HG03060 (cell line): Measurements from ENCODE around the gene ARSG.
"Not testable (repeated sequence)": the region's sequence is repeated elsewhere in the genome, so short reads cannot be mapped to it uniquely, and the experiment has no call there.

Experiments
- ATAC-seq: cut with Tn5 transposase; IDR thresholded peaks from one replicate; pipeline ENCODE4 v1.9.1; 2021; ENCODE audit warnings: low read depth, moderate number of reproducible peaks; ENCODE audit not compliant: unreplicated experiment

ARSG gene

DNA sequence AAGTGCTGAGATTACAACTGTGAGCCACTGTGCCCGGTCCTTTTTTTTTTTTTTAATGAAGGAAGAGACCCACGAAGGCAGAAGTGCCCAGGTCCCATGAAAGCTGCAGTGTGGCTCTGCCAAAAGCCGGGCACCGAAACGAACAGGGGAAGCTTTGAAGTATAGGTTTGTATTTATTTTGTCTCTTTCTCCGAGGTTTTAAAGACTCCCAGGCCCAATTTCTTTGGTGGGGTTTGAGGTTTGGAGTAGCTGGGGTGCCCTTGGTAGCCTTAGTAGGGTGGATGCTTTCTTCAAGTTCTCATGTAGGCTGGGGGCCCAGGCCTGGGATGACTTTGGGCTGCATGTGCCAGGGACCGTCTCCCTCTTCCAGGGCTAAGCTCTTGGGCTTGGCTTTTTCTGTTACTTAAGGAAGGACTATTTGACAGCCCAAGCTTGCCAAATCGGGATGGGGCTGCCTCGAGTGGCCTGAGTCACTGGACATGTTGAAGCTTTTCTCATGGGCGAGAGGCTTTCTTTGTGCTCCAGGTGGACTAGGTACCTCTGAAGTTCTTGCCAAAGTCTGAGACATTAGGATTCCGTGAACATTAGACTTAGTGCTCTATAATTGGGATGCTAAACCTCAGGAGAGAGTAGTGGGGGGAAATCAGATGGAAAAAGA lies 99.7 kb downstream of the ARSG start:
- no peak for ATAC-seq

DNA sequence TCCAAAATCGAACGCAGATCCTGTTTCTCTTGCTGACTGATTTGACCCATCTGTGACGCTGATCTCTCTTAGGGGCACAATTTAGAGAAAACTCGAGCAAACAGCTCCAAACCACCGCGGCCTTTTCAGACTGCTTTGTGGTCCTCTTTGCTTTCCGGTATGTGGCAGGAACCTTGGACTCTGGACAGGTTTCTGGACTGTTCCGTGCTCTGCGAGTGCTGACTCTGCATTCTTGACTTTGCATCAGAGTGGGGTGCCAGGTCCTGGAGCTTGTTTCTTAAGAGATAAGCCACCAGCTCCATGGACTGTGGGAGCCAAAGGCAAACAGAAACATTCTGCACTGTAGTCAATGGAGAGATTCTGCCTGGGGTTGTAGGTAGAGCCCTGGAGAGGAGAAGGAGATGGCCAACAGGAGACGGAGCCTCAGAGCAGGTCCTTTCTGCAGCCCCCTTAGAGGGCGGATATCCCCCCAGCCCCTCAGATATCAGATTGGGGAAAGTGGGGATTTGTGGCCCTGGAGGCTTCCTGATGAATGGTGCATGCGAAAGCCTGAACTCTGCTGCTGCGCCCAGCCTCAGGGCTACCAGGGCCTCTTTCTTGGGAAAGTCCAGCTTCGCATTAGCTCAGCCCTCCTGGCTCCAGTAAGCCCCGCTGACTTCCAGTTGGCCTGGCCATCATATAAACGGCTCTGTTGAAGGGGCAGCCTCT lies 100.4 kb downstream of the ARSG start:
- no peak for ATAC-seq

DNA sequence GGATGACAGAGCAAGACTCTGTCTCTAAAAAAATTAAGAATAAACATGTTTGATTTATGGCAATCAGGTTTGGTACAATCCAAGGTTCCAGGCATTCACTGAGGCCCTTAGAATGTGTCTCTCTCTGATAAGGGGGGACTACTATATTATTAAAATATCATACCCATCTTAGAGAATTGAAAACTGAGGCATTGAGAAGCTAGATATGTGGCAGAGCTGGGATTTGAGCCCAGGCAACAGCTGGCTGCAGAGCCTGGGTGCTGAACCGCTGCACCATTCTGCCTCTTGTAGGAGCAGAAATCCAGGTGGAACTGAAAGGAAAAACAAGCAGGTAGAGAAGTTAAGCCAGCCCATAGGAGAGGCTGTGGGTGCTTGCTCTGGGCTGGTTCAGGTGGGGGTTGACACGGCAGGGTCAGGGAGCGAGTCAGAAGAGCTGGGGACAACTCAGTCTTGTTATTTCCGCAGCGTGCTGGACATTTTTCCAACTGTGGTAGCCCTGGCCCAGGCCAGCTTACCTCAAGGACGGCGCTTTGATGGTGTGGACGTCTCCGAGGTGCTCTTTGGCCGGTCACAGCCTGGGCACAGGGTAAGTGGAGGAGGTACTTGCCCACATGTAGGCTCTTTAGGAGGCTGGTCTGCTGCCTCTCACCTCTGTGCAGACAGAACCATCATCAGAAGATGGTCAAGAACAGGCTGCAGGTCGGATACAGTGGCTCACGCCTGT lies 103.5 kb downstream of the ARSG start:
- no peak for ATAC-seq

DNA sequence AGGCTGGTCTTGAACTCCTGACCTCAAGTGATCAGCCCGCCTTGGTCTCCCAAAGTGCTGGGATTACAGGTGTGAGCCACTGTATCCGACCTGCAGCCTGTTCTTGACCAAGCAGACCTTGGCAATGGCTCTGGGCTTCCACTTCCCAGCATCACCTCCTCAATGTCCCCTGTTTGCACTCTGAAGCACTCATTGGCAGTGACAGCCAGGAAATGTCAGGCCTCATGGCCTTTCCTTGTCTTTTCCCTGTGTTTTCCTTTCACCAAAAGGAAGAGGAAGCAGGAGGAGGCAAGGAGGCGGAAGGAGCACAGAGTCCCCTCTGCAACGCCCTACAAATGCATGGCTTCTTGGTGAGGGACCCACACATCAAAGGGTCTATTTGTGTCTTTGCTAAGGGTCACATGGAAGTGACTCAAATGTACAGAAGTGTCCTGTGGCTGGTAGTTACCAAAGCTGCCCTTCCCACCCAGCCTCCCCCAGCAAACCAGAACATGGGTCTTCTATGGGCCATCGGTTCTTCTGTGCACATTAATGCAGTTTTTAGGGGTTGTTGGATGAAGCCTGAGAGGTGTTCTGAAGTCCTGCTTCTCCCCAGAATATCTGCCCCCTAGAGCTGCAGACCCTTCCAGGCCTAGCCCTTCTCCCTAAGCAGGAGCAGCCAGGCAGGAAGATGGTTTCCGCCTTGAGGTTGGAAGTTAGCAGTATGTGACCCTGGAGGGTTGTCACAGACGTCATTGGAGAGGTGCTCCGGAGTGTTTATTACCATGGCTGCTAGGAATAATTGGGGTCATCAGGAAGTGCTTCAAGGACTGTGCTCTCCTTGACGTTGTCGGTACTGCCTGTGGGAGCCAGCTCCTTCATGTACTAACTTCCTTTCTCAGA lies 105.2 kb downstream of the ARSG start:
- ATAC-seq: no peak

DNA sequence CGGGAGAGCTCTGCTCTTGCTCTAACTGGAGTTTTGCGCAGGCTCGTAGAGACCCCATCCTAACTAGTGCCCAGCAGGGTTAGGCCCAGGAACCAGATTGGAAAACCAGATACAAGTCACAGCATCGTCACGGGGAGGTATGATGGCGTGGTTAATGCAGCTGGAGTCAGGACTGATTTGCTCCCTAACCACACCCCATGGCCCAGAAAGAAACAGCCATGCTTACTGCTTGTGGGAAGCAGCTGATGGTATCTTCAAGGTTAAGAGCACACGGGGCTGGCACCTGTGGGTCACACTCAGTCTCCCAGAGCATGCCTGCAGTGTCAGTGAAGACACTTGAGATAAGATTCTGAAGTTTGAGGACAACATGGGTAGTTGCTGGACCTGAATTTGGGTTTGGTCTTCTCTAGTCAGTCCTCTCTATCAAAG lies 105.8 kb downstream of the ARSG start:
- ATAC-seq: no peak

DNA sequence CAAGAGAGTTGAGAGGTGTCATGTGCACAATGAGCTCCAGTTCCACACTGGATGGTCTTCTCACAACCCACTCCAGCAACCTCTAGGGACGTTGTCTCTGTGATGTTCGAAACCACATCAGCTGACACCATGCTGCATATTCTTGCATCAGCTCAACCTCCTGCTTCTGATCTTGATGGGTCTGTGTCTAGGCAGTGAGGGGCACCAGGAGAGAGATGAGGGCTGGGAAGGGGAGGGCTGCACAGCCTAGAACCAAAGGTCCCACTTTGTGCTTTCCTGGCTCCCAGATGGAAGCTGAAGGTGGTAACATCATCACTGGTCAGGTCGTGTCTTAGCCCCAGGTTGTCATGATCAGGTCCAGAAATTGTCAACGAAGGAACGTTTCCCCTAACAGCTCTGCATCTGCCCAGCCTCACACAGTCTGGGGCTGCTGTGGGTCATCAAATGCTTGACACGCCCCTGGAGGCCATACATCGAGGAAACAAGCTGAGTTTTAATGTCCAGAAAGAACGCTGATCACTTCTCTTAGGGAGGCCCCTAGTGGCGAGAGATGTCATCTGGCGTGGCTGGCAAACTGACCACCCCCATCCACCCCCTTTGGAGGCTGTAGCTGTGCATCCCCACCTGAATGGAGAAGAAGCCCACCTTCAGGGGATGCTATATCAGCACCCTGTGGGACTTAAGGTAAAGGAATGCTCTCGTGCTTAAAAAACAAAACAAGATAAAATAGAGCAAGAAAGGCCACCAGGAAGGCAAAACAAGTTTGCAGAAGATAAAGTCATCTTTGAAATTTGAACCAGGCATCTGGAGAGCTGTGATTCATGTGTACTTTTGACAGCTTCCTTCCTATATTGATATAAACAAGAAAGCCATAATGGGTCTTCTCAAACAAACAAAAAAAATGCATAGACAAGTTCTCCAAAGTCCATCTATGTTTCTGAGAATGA lies 107.7 kb downstream of the ARSG start:
- no peak for ATAC-seq

DNA sequence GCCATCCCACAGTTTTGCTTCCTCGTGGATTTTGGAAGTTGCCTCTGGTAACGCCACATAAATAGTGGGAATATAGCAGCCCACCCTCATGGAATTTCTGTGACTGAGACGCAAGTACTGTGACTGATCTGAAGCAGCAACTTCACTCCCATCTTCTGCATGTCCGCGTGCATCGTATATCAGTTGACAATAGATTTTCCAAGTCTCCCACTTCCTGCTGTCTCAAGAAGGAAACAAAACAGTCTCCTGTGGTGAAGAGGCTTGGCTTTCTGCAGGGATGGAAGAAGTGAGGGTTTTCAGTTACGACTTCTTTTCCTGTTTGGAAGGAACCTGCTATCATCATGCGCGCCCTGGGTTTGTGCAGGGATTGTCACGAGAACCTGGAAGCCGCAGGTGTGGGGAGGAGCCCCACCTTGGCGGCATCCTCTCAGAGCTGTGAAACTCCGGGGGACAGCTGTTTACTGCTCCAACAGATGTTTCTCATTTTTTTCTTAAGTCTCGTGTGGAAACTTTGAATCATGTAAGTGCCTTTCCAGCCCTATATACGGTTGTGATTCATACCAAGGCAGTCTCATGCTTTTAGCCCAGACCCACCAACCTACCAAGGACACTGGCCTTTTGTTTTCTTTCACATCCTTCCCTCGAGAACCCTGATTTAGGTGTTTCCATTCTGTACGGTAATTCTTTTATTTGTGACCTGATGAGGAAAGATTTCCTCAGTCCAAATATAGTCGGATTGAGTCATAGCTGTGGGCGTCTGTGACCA lies 108.5 kb downstream of the ARSG start:
- no peak for ATAC-seq

DNA sequence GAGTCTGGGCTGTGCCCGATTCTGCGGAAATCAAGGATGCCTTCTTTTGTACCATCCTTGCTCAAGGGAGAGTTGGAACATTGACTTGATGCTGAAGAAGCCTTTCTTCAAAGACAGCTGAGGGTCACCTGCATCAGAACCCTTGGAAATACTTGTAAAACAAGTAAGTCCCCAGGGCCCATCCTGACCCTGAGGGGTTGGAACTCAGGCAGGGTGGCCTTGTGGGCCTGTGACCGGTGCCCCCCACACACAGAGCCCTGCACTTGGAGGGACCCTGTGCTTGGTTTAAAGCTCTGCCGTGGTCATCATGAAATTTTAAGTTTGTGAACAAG lies 109.1 kb downstream of the ARSG start:
- no peak for ATAC-seq

DNA sequence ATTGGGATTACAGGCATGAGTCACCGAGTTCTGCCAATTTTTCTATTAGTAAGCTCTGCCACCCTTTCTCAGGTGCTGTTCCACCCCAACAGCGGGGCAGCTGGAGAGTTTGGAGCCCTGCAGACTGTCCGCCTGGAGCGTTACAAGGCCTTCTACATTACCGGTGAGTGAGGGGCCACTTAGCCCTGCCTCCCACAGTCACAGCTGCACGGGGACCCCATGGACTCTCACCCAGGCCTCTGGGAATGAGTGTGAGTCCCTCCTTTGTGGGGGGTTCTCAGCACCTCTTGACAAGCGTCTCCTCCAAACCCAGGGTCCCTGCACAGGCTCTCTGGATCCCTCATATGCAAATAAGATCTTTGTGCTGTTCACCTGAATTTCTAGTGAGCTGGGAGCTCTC lies 110.0 kb downstream of the ARSG start:
- ATAC-seq: no peak

DNA sequence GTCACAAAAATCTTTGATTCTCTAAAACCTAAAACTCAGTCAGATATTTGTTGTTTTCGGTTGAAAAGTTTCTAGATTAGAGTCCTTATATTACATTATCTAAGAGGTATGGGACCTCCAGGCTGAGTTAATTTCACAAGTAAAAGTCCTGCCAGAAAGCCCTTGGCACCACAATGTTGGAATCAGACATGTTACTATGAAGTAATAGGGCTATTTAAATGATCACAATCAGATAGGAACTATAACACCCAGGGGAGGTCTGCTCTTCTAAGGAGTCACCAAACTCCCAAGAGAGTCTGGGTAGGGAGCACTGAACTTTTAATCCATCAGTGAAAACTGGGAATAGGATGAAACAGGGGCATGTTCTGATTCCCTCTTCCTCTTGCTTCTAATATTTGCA lies 111.8 kb downstream of the ARSG start:
- no peak for ATAC-seq

DNA sequence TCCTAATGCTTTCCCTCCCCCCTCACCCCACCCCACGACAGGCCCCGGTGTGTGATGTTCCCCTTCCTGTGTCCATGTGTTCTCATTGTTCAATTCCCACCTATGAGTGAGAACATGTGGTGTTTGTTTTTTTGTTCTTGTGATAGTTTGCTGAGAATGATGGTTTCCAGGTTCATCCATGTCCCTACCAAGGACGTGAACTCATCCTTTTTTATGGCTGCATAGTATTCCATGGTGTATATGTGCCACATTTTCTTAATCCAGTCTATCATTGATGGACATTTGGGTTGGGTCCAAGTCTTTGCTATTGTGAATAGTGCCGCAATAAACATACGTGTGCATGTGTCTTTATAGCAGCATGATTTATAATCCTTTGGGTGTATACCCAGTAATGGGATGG lies 112.5 kb downstream of the ARSG start:
- not testable (repeated sequence) for ATAC-seq

DNA sequence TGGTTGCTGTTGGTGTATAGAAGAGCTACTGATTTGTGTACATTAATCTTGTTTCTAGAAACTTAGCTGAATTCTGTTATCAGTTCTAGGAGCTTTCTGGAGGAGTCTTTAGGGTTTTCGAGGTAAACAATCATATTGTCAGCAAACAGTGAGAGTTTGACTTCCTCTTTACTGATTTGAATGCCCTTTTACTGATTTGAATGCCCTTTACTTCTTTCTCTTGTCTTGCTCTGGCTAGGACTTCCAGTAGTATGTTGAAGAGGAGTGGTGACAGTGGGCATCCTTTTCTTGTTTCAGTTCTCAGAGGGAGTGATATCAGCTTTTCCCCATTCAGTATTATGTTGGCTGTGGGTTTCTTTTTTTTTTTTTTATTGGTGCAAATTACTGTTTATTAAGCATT lies 116.4 kb downstream of the ARSG start:
- not testable (repeated sequence) for ATAC-seq

DNA sequence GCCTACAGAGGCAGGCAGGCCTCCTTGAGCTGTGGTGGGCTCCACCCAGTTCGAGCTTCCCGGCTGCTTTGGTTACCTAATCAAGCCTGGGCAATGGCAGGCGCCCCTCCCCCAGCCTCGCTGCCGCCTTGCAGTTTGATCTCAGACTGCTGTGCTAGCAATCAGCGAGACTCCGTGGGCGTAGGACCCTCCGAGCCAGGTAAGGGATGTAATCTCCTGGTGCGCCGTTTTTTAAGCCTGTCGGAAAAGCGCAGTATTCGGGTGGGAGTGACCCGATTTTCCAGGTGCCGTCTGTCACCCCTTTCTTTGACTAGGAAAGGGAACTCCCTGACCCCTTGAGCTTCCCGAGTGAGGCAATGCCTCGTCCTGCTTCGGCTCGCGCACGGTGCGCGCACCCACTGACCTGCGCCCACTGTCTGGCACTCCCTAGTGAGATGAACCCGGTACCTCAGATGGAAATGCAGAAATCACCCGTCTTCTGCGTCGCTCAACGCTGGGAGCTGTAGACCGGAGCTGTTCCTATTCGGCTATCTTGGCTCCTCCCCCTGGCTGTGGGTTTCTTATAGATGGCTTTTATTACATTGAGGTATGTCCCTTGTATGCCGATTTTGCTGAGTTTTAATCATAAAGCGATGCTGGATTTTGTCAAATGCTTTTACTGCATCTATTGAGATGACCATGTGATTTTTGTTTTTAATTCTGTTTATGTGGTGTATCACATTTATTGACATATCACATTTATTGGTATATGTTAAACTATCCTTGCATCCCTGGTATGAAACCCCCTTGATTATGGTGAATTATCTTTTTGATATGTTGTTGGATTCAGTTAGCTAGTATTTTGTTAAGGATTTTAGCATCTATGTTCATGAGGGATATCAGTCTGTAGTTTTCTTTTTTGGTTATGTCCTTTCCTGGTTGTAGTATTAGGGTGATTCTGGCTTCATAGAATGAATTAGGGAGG lies 122.6 kb downstream of the ARSG start:
- ATAC-seq: not testable (repeated sequence)

DNA sequence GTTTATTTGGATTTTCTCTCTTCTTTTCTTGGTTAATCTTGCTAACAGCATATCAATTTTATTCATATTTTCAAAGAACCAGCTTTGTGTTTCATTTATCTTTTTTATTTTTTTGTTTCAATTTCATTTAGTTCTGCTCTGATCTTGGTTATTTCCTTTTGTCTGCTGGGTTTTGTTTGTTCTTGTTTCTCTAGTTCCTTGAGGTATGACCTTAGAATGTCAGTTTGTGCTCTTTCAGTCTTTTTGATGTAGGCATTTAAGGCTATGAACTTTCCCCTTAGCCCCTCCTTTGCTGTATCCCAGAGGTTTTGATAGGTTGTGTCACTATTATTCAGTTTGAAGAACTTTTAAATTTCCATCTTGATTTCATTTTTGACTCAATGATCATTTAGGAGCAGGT lies 123.6 kb downstream of the ARSG start:
- ATAC-seq: not testable (repeated sequence)

DNA sequence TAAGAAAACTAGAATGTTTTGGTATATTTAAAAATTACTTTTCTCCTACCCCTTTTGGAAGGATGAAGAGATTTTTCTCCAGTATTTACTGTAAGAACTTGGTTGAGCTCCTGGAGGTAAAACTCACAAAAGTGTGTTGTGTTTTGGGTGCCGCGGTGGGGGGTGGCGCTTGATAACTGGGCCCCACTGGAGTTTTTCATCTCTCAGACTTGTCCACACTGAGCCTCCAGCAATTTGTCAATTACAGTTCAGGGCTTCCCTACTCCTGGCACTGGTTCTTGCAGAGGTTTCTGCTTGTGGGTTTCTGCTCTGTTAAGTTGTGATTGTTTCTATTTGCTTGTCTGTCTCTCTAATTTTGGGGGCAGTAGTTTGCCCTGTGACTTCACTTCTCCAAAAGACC lies 126.0 kb downstream of the ARSG start:
- no peak for ATAC-seq

DNA sequence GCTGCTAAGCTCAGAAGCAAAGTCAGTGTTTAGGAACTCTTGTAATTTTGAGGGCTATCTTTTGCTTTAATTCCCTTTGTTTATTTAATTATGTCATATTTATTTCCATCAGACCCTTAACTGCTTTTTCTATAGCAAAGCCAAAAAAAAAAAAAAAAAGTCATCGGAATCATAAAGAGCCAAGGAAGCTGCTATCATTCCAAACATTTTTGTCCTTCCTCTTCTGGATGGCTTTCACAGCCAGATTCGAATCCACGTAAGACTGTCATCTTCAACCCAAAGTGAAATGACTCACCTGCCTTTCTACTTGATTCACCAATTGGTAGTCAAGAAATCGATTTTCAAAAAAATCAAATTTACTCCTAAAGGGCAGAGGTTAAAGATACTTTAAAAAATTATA lies 127.6 kb downstream of the ARSG start:
- ATAC-seq: no peak

DNA sequence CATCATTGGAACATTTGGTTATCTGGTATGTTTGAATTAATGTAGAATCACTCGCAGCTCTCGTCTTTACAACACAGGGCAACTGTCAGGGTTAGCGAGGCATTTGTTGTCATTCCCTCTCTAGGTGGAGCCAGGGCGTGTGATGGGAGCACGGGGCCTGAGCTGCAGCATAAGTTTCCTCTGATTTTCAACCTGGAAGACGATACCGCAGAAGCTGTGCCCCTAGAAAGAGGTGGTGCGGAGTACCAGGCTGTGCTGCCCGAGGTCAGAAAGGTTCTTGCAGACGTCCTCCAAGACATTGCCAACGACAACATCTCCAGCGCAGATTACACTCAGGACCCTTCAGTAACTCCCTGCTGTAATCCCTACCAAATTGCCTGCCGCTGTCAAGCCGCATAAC lies 128.8 kb downstream of the ARSG start:
- no peak for ATAC-seq

DNA sequence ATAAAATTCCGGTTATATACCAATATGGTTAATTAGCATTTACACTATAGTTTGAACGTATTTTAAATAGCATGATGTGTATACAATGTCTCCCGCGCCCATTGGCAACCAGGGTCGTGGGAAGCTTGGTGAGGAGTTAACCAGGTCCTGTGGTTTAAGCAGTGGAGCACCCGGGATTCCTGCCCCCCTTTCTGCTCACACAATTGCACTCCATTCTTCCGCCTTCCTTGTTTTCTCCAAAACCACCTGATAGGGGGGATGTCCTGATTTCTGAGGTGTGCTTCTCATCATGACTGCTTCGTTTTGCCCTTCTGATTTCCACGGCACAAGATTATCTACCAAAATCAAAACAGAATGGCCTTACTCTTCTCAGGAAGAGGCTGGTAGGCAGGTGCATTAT lies 130.2 kb downstream of the ARSG start:
- no peak for ATAC-seq
